GM18873 (cell line): ENCODE data around the gene SLC6A20.

Source experiments
- ATAC-seq: cut with Tn5 transposase; IDR thresholded peaks from one replicate; pipeline ENCODE4 v1.9.1; 2021; ENCODE audit warnings: mild to moderate bottlenecking, moderate library complexity, moderate number of reproducible peaks; ENCODE audit not compliant: unreplicated experiment, low FRiP score

Gene SLC6A20

DNA sequence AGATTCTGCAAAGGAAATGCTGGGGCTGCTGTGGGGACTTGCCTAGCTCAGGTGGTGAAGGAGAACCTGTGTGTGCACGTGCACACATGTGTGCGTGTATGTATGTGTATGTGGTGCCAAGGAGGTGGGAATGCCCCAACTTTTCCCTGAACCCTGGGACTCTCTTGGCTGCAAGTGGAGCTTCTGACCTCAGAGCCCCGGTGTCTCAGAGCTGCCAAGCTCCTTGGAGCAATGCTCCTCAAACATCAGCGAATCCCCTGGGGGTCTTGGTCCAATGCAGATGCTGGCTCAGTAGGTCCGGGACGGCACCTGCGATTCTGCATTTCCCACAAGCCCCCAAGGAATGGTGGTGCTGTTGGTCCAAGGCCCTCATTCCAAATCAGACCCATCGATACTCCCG, 5.8 kb upstream of the SLC6A20 start:
- ATAC-seq: no peak

DNA sequence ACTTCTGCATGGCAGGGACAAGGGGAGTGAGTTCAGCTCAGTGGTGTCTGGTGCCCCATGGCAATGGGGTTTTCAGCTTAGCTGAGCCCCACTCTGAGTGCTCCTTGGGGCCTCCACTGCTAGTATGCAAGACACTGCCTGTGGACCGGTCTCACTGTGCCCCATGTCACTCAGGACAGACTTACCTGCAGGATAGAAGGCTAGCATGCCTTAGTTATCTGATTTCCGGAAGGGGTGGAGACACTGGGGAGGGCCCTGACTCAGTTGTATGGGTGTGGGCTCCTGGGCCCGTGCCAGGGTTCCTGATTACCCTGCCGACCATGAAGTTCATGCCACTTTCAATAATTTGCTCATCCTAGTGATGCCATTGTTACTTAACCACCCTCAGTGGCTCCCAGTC, 4.3 kb upstream of the SLC6A20 start:
- ATAC-seq: no peak

DNA sequence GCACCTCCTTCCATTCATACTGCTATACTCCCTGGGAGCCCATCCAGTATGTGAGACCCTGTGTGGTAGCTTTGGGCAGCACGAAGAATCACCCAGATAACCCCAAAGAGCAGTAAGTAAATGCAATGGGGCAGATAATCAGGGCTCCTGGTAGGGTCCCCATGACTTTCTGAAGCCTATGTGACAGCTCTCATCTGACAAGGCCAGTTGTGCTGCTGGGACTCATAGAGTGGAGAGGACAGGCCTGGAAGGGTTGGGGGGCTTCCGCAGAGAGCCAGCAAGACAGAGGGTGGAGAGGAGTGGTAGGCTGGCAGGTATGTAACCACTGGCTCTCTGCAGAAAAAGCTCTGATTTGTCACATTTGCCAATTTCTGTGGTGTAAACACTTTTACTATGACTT, 3.2 kb upstream of the SLC6A20 start:
- no peak for ATAC-seq

DNA sequence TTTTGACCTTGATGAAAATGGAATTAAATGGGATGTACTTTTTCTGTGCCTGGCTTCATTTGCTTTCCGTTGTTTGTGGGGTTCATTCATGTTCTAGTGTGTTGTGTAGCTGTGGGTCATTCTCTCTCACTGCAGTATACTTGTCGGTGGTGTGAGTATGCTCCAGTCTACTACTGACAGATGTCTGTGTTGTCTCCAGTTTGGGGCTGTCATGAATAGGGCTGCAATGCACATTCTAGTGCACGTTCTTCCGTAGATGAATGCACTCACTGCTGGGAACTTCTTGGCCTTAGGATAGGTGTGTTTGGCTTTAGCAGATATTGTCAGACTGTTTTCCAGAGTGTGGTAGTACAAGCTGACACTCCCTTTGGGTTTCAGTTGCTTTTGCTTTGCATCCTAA, 1.7 kb upstream of the SLC6A20 start:
- ATAC-seq: no peak

DNA sequence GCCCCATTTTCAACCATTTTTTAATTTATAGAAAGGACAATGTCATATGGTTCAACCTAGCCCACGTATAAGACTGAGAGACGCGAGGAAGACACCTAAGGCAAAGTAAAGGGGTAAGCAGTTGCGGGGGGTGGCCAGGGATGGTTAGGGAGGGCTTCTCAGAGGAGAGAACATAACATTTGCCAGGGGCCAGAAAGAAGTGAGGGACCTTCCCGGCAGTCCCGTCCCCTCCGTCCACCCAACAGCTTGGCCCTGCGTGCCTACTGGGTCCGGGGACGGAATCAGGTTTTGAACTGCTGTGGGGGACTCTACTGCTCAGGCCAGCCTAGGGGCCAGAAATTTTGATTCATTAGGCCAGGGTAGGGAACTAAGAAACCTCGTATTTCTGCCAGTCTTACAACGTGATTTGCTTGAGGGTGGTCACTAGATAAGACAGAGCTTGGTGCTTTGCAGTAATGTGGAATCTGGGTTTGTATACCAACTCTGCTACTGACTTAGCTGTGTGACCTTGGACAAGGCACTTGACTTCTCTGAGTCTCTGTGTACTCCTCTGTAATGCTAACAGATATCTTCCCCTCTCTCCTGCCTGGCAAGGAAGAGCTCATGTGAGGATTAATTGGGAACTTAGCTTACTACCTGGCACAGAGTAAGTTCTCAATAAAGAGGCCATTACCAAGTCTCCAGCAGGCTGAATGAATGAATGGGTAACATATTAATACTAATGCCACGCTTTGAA, 734 bp upstream of the SLC6A20 start:
- ATAC-seq: no peak

DNA sequence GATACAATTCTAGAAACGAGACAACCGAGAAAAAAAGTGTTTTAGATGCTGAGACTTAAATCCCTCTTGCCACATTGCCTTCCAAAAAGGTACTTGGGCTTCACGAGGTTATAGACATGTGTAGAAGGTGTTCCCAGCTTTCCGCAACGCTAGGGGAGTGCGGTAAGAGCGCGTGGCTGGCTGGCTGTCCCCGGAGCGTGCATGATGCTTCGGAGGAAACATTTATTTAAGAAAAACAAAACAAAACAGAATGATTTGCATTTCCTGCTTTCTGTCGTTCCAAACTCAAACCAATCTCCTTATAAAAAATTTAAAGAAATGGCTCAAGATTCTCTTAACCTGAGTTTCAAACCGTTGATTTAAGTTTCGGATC, 841 bp downstream of the SLC6A20 start:
- no peak for ATAC-seq

DNA sequence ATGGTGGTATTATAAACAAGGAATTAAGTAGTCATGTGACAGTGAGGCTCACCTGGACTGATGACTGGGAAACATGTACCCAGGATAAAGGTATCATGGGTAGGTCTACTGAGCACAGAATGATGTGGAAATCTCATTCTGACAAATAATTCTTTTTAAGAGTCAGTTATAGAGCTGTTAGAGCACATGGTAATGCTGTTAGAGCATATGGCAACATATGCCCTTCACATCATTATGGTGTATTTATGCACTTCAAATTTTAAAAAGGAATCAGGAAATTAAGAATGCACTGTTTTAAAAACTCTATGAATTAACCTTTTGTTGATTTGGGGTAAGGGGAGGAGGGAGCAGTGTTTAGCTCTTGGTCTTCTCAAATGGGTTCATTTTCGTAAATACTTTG, 1.7 kb downstream of the SLC6A20 start:
- ATAC-seq: no peak

DNA sequence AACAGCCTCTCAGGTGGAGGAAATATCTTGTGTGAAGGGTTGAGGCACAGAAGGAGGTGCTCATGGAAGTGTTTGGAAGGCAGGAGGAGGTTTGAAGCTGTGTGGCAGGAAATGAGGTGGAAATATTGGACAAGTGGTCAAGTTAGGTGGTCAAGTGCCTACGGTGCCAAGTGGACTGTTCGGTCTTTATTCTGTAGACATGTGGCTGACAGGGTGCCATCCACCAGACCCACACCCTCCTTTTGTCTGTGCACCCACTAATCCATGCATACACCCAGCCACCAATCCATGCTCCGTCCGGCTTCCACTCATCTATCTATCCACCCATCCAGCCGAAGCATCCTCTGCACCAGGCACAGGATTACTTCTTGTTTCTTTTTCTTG, 2.2 kb downstream of the SLC6A20 start:
- no peak for ATAC-seq

DNA sequence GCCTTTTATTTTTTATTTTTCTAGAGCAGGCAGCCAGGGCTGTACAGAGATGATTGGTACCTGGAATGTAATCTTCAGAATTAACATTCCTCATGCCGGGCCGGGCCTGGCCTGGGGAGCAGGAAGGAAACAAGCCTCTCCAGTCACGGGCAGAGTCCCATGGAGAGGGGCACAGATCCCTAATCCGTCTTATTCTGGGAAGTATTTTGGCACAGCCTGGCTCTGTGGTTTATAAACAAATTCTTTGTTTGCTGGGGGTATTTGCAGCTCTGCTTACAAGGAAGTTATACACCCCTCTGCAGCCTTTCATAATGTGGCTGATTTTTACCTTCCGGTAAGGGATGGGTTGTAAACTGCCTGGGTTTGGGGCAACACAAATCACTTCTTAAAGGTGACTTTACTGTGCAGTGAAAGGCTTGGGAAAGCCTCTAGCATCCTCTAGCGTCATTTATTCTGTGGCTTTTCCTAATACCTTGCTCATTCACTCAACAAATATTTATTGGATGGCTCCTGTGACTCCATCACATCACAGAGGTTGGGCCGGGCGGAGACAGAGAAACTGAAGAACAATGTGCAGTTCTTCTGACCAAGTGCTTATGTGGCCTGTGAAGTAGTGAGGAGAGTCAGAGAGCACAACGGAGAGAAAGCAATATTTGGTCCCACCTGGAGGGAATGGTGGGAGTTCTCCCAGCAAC, 2.7 kb downstream of the SLC6A20 start:
- ATAC-seq: no peak

DNA sequence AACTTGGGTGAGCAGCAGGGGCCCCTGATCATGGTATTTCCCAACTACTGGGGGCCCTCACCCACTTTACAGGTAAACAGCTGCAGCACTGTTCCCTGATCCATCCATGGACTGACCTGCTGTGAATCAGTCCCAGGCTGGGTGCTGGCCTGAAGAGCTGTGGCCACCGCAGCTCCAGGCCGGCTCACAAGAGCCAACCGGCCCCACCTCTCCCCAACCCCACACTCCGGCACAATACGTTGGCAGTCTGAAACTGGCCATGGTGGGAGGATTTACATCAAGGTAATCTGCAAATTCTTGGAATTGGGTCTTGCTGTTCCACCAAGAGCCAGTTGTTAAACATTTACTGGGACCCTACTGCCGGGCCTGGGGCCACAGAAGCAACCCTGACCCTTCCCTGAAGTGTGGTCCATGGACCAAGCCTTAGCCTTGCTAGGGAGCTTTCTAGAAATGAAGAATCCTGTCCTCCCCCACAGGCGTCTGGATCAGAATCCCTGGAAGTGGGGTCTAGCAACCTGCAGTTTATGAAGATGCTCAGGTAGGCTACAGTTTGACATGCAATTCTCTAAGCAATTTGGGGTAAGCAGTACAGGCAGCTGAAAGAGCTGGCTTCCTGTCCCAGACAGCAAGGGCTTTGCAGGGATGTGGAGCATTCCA, 3.7 kb downstream of the SLC6A20 start:
- ATAC-seq: no peak

DNA sequence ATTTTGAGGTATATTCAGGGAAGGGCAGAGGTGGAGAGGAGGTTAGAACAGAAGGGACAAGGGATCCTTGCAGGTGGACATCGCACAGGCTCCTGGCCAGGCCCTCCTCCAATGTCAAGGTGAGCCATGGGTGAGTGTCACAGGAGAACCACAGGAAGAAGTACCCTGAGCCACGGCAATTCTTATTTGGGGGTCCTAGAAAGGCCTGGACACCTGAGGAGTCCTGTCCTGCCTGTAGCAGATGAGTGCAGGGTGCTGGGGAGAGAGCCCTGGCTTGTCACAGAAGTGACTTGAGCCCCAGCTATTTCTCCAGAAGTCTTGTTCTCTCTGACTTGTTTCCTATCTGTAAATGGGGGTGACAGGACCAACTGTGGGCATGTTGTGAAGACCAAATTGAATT, 4.3 kb downstream of the SLC6A20 start:
- no peak for ATAC-seq

DNA sequence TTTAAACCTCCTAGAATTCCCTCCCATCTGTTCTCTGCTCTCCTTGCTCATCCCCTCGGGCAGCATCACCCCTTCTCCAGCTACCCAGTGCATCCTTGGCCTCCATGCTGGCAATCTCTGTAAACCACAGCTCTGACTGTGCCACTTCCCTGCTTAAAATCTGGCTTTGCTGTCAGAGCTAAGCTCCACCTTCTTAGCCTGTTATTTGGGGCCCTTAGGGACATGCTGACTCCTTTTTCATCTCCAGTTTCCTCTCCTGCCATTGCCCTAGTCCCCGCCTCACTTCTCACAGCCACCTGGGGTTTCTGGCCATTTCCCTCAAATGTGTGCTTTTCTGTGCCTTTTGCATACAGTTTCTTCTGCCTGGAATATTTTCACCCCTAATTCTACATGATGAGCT, 5.7 kb downstream of the SLC6A20 start:
- ATAC-seq: no peak

DNA sequence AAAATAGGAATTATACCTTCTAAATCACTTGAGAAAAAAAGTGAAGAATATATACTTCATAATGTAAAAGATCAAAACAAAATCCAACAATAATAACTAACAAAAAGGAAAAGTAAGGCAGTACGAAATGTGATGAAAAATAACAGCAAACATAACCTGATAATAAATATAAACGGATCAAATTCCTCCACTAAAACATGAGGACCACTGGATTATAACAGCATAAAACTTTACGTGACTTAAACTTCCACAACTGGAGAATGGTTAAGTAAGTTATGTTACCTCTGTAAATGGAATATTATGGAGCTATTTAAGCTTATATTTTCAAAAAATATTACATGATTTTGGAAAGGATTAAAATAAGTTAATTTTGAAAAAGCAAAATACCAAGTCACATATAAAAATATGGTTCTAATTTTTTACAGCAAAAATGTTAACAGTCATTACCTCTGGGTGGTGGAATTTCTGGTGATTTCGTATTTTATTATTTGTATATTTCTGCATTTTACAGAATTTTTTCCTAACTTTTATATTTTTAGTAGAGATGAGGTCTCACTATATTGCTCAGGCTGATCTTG, 7.0 kb downstream of the SLC6A20 start:
- ATAC-seq: no peak

DNA sequence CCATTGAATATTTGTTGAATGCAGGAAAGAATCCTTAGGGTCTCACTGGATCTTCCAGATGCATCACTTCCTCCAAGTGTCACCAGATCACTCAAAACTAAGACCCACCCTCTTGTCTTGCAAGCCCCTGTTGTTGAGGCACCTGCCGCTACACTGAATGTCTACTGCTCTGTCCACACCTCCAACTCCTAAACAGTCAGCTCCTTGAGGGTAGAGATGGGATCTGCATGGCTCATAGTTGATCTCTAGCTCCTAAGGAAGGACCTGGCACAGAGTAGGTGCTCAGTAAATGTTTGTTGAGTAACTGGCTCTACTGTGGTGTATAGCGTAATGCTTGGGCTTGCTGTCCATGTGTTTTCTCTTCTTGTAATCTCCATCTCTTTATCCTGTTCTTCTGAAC, 8.8 kb downstream of the SLC6A20 start:
- no peak for ATAC-seq

DNA sequence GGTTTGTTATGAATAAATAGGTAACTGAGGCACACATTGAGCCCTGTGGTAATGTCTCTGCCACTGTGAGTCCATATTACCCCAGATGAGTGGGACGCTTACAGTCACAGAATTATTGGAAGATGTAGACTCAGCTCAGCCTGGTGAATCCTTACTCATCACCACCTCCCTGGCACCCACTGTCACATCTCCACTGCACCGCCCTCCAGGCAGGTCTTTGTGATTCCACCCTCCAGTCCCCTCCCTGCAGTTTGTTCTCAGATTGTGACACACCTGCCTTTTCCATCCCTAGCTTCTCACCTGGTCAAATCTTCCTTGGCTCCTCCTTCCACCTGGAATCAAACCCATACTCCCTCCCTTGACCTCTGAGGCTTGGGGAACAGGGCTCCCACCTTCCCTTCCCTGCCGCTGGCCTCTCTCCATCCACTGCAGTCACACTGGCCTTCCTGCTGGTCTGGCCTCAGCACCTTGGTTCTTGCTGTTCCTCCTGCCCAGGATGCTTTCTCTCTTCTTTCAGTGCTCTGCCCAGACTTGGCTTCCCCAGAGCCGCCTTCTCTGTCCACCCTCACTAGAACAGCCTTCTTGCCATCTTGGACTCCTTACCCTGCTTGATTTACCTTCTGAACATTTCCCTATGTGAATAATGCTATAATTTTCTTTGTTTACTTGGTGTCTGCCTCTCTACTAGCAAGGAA, 9.4 kb downstream of the SLC6A20 start:
- ATAC-seq: no peak

DNA sequence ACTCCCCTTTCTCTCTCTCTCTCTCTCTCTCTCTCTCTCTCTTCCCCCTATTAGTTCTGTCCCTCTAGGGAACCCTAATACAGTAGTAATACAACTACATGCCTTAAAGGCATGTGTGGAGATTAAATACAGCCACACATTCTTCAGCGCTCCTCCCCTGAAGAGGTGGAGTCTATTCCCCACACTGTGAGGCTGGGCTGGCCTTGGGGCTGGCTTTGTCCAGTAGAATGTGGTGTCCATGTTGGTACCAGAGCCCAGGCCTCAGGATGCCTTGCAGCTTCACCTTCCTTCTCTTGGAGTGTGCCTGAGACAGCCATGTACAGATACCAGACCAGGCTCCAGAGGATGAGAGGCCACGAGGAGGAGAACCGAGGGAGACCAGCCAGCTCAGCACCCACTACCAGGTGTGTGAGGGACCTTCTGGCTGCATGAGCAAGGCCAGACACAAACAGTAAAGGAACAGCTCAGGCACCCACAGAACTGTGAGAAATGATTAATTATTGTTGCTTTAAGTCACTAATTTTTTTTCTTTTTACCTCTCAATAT, 10.7 kb downstream of the SLC6A20 start:
- no peak for ATAC-seq

DNA sequence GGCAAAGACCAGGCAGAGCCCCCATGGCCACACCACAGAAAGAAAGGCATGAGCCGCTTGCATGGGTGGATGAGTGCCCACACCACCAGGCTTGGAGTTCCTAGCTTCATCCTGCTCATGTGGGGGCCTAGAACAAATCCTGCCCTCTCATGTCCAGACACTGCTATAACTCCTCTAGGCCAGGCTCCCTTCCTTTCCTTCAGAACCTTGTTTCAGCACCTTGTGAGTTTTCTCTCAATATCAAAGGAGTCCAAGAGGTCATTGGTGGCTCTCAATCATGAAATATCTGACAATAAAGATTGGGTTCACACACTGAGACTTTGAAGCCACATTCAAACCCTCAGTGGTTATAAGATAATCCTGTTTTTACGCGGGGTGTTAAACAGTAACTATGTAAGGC, 12.7 kb downstream of the SLC6A20 start:
- no peak for ATAC-seq

DNA sequence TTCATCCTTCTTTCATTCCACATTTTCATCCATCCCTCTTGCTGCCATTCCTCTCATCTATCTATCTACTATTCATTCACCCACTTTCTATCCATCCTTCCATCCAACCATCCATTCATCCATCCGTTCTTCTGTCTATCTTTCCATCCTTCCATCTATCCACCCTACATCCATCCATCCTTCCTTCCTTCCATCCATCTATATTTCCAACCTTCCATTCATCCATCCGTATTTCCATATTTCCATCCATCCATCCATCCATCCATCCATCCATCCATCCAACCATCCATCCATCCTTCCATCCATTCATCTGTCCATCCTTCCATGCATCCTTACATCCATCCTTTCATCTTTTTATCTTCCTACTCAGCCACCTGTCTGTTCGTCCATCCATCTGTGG, 14.0 kb downstream of the SLC6A20 start:
- no peak for ATAC-seq

DNA sequence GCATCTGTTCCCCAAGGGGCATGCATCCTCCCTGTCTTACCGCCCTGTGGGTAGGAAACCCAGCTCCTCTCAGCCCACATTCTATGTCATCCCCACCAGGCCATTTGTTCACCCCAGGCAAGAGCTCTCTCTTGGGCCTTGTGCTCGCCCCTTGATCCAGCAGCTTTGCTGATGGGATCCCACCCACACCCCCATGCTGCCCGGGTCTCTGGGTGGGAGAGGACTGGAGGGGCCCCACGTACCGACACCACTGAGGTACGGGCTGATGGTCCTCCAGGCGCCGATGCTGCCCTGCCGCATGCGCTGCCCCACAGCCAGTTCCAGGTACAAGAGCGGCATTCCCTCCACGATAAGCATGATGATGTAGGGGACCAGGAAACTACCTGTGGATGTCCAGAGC, 14.5 kb downstream of the SLC6A20 start:
- no peak for ATAC-seq

DNA sequence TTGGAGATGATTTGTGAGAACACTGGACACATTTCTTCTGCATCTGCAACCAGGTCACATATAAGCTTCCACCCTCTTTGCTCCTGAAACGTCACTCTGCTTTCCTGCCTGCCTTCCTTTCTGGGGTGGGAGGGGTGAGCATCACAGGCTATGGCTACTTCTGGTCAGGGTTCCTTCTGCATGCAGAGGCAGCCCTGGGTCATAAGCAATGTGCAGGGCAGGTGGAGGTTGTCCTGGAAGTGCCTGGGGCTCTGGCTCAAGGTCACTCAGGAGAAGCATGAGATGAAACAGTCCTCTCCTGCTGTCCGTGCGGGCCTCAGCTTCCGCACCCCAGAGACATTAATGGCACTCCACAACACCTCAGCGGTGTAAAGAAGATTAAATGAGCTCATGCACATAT, 15.1 kb downstream of the SLC6A20 start:
- ATAC-seq: no peak
